IMR-90 (cell line): Measurements from ENCODE around the gene OR1K1. TPM values are rescaled to one million over a fixed set of nuclear protein-coding genes. Genes with fewer than 3 reads are reported as not detected.

Source experiments
- ATAC-seq: fragments of 200-7000 bp; cut with Tn5 transposase; 2 replicates; pipeline ENCODE4 v1.9.1; 2020; ENCODE audit warnings: low read depth, mild to moderate bottlenecking, moderate library complexity
- BruUV-seq: library from RNA; stranded (reverse); fragments of 400-500 nt; replicated peaks from 2 replicates; lab custom pipeline; 2021; lab: Mats Ljungman, UMichigan
- CTCF ChIA-PET: fragments of 300-600 bp; formaldehyde crosslinking; extraction: SDS; loops from one replicate; lab custom pipeline; 2021; ENCODE audit warnings: antibody characterized with exemption; lab: Yijun Ruan, JAX
- POLR2A ChIA-PET: fragments of 300-600 bp; sonication (Branson Sonifier 250); formaldehyde crosslinking; loops from one replicate; lab custom pipeline; 2022; ENCODE audit warnings: antibody characterized with exemption; ENCODE audit not compliant: unreplicated experiment; lab: Charles Lee
- DNase-seq: peaks from one replicate; pipeline ENCODE4 v3.0.0; 2013
- H2AFZ ChIP-seq: replicated peaks from 2 replicates; pipeline ENCODE3; 2013; ENCODE audit warnings: low read length, mild to moderate bottlenecking; ENCODE audit not compliant: poor library complexity
- H2AK5ac ChIP-seq: 2 replicates; pipeline ENCODE4 v1.6.1; 2013; ENCODE audit warnings: low read depth, low read length, inconsistent platforms
- H2AK9ac ChIP-seq: replicated peaks from 2 replicates; pipeline ENCODE3; 2013; ENCODE audit warnings: mild to moderate bottlenecking, low read depth, low read length, moderate library complexity; ENCODE audit not compliant: poor library complexity
- H2BK120ac ChIP-seq: 2 replicates; pipeline ENCODE4 v1.6.1; 2013; ENCODE audit warnings: low read depth, low read length, inconsistent platforms
- H2BK15ac ChIP-seq: 3 replicates; pipeline ENCODE4 v1.6.1; 2013; ENCODE audit warnings: low read depth, low read length, inconsistent platforms
- H2BK20ac ChIP-seq: 2 replicates; pipeline ENCODE4 v1.6.1; 2013; ENCODE audit warnings: low read depth, mild to moderate bottlenecking, inconsistent platforms, low read length, moderate library complexity
- H2BK5ac ChIP-seq: 2 replicates; pipeline ENCODE4 v1.6.1; 2013; ENCODE audit warnings: mild to moderate bottlenecking, low read depth, low read length, inconsistent platforms; ENCODE audit not compliant: poor library complexity, severe bottlenecking
- H3K14ac ChIP-seq: replicated peaks from 2 replicates; pipeline ENCODE4 v1.6.1; 2013; ENCODE audit warnings: low read depth, low read length, inconsistent platforms
- H3K18ac ChIP-seq: 2 replicates; pipeline ENCODE4 v1.6.1; 2013; ENCODE audit warnings: low read depth, low read length, control low read depth
- H3K23ac ChIP-seq: 2 replicates; pipeline ENCODE4 v1.6.1; 2013; ENCODE audit warnings: low read depth, low read length, inconsistent platforms
- H3K27ac ChIP-seq: 2 replicates; pipeline ENCODE4 v1.5.1; 2013; ENCODE audit warnings: mild to moderate bottlenecking, control low read depth, low read length; ENCODE audit not compliant: insufficient read depth
- H3K27me3 ChIP-seq: 2 replicates; pipeline ENCODE4 v1.6.1; 2013; ENCODE audit warnings: low read length; ENCODE audit not compliant: control insufficient read depth, insufficient read depth
- H3K36me3 ChIP-seq: 2 replicates; pipeline ENCODE4 v1.6.1; 2013; ENCODE audit warnings: low read length, mixed read lengths; ENCODE audit not compliant: control insufficient read depth, insufficient read depth
- H3K4ac ChIP-seq: 2 replicates; pipeline ENCODE4 v1.6.1; 2013; ENCODE audit warnings: low read depth, low read length, inconsistent platforms
- H3K4me1 ChIP-seq: 2 replicates; pipeline ENCODE4 v1.6.1; 2013; ENCODE audit warnings: low read length, mixed read lengths; ENCODE audit not compliant: control insufficient read depth, insufficient read depth
- H3K4me2 ChIP-seq: 2 replicates; pipeline ENCODE4 v1.6.1; 2013; ENCODE audit warnings: low read depth, mild to moderate bottlenecking, control low read depth, low read length, moderate library complexity
- H3K4me3 ChIP-seq: 2 replicates; pipeline ENCODE4 v1.5.1; 2013; ENCODE audit warnings: low read depth, mild to moderate bottlenecking, control low read depth, low read length, moderate library complexity; ENCODE audit not compliant: insufficient read depth
- H3K56ac ChIP-seq: 2 replicates; pipeline ENCODE4 v1.6.1; 2013; ENCODE audit warnings: low read length, inconsistent platforms; ENCODE audit not compliant: insufficient read depth; ENCODE audit errors: extremely low read depth
- H3K79me1 ChIP-seq, 2 experiments: 2 replicates each; pipeline ENCODE4 v1.6.1; 2013; ENCODE audit warnings: low read length in 2 of 2, inconsistent platforms in 1 of 2, low read depth in 1 of 2
- H3K9ac ChIP-seq: 2 replicates; pipeline ENCODE4 v1.6.1; 2013; ENCODE audit warnings: low read depth, low read length, control low read depth
- H3K9me1 ChIP-seq: 2 replicates; pipeline ENCODE4 v1.6.1; 2013; ENCODE audit warnings: low read length, inconsistent platforms; ENCODE audit not compliant: insufficient read depth
- H3K9me3 ChIP-seq: 2 replicates; pipeline ENCODE4 v1.6.1; 2013; ENCODE audit warnings: low read length; ENCODE audit not compliant: control insufficient read depth, insufficient read depth
- H4K20me1 ChIP-seq: 2 replicates; pipeline ENCODE4 v1.6.1; 2013; ENCODE audit warnings: low read length, inconsistent platforms; ENCODE audit not compliant: insufficient read depth
- H4K5ac ChIP-seq: 2 replicates; pipeline ENCODE4 v1.6.1; 2013; ENCODE audit warnings: mild to moderate bottlenecking, low read depth, low read length, control low read depth
- H4K8ac ChIP-seq, 2 experiments: 2 replicates each; pipeline ENCODE4 v1.6.1; 2013; ENCODE audit warnings: low read depth in 2 of 2, low read length in 2 of 2, control low read depth in 1 of 2, inconsistent platforms in 1 of 2
- H4K91ac ChIP-seq: 2 replicates; pipeline ENCODE4 v1.6.1; 2013; ENCODE audit warnings: low read depth, low read length, inconsistent platforms; ENCODE audit not compliant: insufficient read depth
- BHLHE40 ChIP-seq: fragments of 150-350 bp; IDR thresholded peaks from 2 replicates; pipeline ENCODE4 v1.6.1; 2016; ENCODE audit warnings: mild to moderate bottlenecking, low read depth, low read length
- CEBPB ChIP-seq: IDR thresholded peaks from 2 replicates; pipeline ENCODE4 v1.6.1; 2012; ENCODE audit warnings: low read depth, low read length, improper control_type of control experiment
- CHD1 ChIP-seq: IDR thresholded peaks from 2 replicates; pipeline ENCODE4 v1.6.1; 2012; ENCODE audit warnings: low read depth, low read length, improper control_type of control experiment
- CTCF ChIP-seq: conservative IDR thresholded peaks from 2 replicates; pipeline ENCODE4 v1.5.1; 2012; ENCODE audit warnings: mild to moderate bottlenecking, low read depth, low read length, improper control_type of control experiment
- ELK1 ChIP-seq: fragments of 150-350 bp; IDR thresholded peaks from 2 replicates; pipeline ENCODE4 v1.6.1; 2016; ENCODE audit warnings: low read depth, mild to moderate bottlenecking, low read length, moderate library complexity, borderline replicate concordance
- FOS ChIP-seq: fragments of 150-350 bp; IDR thresholded peaks from 2 replicates; pipeline ENCODE4 v1.6.1; 2016; ENCODE audit warnings: low read depth, low read length
- MAFK ChIP-seq: IDR thresholded peaks from 2 replicates; pipeline ENCODE4 v1.6.1; 2012; ENCODE audit warnings: low read depth, low read length, improper control_type of control experiment
- MAZ ChIP-seq: IDR thresholded peaks from 2 replicates; pipeline ENCODE4 v1.6.1; 2012; ENCODE audit warnings: low read depth, mild to moderate bottlenecking, low read length, improper control_type of control experiment, moderate library complexity, borderline replicate concordance
- MXI1 ChIP-seq: IDR thresholded peaks from 2 replicates; pipeline ENCODE4 v1.6.1; 2012; ENCODE audit warnings: low read depth, mild to moderate bottlenecking, low read length, moderate library complexity, borderline replicate concordance
- POLR2A ChIP-seq: IDR thresholded peaks from 2 replicates; pipeline ENCODE4 v1.6.1; 2012; ENCODE audit warnings: mild to moderate bottlenecking, low read depth, low read length
- RAD21 ChIP-seq: IDR thresholded peaks from 2 replicates; pipeline ENCODE4 v1.6.1; 2012; ENCODE audit warnings: low read length, improper control_type of control experiment
- RCOR1 ChIP-seq: IDR thresholded peaks from 2 replicates; pipeline ENCODE4 v1.6.1; 2012; ENCODE audit warnings: mild to moderate bottlenecking, low read length, improper control_type of control experiment; ENCODE audit not compliant: insufficient replicate concordance
- RFX5 ChIP-seq: IDR thresholded peaks from 2 replicates; pipeline ENCODE4 v1.8.0; 2012; ENCODE audit warnings: low read depth, mild to moderate bottlenecking, low read length, moderate library complexity
- SMC3 ChIP-seq: fragments of 150-350 bp; IDR thresholded peaks from 2 replicates; pipeline ENCODE4 v1.6.1; 2016; ENCODE audit warnings: low read depth, mild to moderate bottlenecking, antibody characterized with exemption, low read length, moderate library complexity
- USF2 ChIP-seq: fragments of 150-350 bp; IDR thresholded peaks from 2 replicates; pipeline ENCODE4 v1.6.1; 2017; ENCODE audit warnings: mild to moderate bottlenecking, antibody characterized with exemption, low read length, low read depth
- WGBS, 2 experiments: methylation state at CpG; one replicate each; pipeline versions ENCODE4 v1.1.5 to v1.1.7; 2013; ENCODE audit warnings: missing lambda C conversion rate in 2 of 2; ENCODE audit not compliant: insufficient read length in 1 of 2; ENCODE audit errors: extremely low coverage in 2 of 2; 5-methylcytosine and 5-hydroxymethylcytosine counted together
- dilution Hi-C: fragments of 300-500 bp; cut with HindIII; formaldehyde crosslinking; loops from one replicate; pipeline ENCODE4 v1.14.3; 2018; ENCODE audit warnings: low sequenced_read_pairs; ENCODE audit not compliant: unreplicated experiment
- in situ Hi-C: fragments of 300-500 bp; cut with MboI; formaldehyde crosslinking; loops from 3 replicates; pipeline ENCODE4 v1.14.3; 2019; ENCODE audit warnings: low sequenced_read_pairs, inconsistent platforms, mixed read lengths
- intact Hi-C: fragments of 100-400 bp; cut with micrococcal nuclease; formaldehyde crosslinking; loops from 2 replicates; pipeline ENCODE4 v1.10.0; 2022
- polyA plus RNA-seq, 3 experiments: library from polyadenylated mRNA; depleted of rRNA; stranded (reverse); fragments of >200 nt; gene quantifications; 2 replicates each; pipeline ENCODE4 v1.2.3, GENCODE V29; 2012; ENCODE audit warnings: low replicate concordance in 1 of 3
- total RNA-seq: library from RNA; depleted of rRNA; stranded (reverse); fragments of >200 nt; gene quantifications from 2 replicates; pipeline ENCODE4 v1.2.3, GENCODE V29; 2012

Gene OR1K1
- total and polyA plus RNA-seq, 2 of the 4 experiments (the other 2 are of a cell fraction), result not detected

GRCh38 chr9:122816163-122816867, 16.4 kb downstream of the OR1K1 start:
- H3K14ac ChIP-seq, result no peak overlapping the region
- peaks cover 17% of the 10 kb centered on the region for H3K36me3 ChIP-seq
- H2BK15ac ChIP-seq, result no peak overlapping the region
- in situ Hi-C loops, result loop anchor here (10.0 kb wide), 1 partner anchor 442 kb away; the partner anchor contains the start of gene PTGS1
- no peak overlapping the region for H3K9ac ChIP-seq
- no peak overlapping the region for H2BK5ac ChIP-seq
- H3K4me1 ChIP-seq, result peaks cover 6% of the 10 kb centered on the region
- DNase-seq (no peak), ATAC-seq (no peak)
- H3K27ac ChIP-seq, result no peak overlapping the region
- no peak overlapping the region for H4K91ac ChIP-seq
- BruUV-seq, result no TSS peak
- CTCF ChIA-PET, result interaction anchor here (0.6 kb wide), 2 partner anchors 9 to 497 kb away, joined by 3 to 5 read pairs; no protein-coding TSS in a partner anchor
- POLR2A ChIA-PET, result no interaction called here
- no peaks in the 10 kb centered on the region for H4K20me1 ChIP-seq
- intact Hi-C loops, result loop anchor here (10.0 kb wide), 1 partner anchor 722 kb away; the partner anchor contains the start of gene TTLL11
- WGBS, 2 experiments, result 97% methylated on average over 6 of the region's 17 CpGs; no CpG with 5 or more reads in 1 of the 2 experiments
- no peak overlapping the region for H4K8ac ChIP-seq
- H2AFZ ChIP-seq, result no peak overlapping the region
- H2BK120ac ChIP-seq, result no peak overlapping the region
- no peak overlapping the region for H3K4me3 ChIP-seq
- no peak overlapping the region for H3K23ac ChIP-seq
- H3K56ac ChIP-seq, result no peak overlapping the region; the same call in 1 of the 2 replicates
- no peak overlapping the region for H3K18ac ChIP-seq
- no peaks in the 10 kb centered on the region for H3K9me3 ChIP-seq
- dilution Hi-C loops, result no loop called here
- H2BK20ac ChIP-seq, result no peak overlapping the region
- H3K4me2 ChIP-seq, result no peak overlapping the region
- H4K5ac ChIP-seq, result no peak overlapping the region
- no peak overlapping the region for H3K4ac ChIP-seq
- no peak overlapping the region for H2AK5ac ChIP-seq
- peaks cover 11 to 24% of the 10 kb centered on the region in 2 experiments; a peak in 3 of 4 replicates for H3K79me1 ChIP-seq
- no peaks in the 10 kb centered on the region for H3K27me3 ChIP-seq
- no peak overlapping the region for H2AK9ac ChIP-seq
- H3K9me1 ChIP-seq, result peaks cover 6% of the 10 kb centered on the region; the same call in 1 of the 2 replicates
- TF ChIP-seq POLR2A (no peak), ELK1 (no peak), MAFK (no peak), MXI1 (no peak), SMC3 (no peak), RCOR1 (no peak), CTCF (no peak), FOS (no peak), CHD1 (no peak), MAZ (no peak), USF2 (no peak), CEBPB (no peak), RFX5 (no peak), BHLHE40 (no peak), RAD21 (no peak)
